Cerebellar cortex (tissue), 1 donor: ENCODE measurements around the gene PSD.

Experiments
- DNase-seq: peaks from one replicate; pipeline ENCODE4 v3.0.0-alpha.2; 2015; ENCODE audit warnings: low spot score

Gene PSD

GRCh38 chr10:102384606-102385429 is 33.8 kb downstream of the PSD start:
- no peak for DNase-seq

GRCh38 chr10:102384053-102384452 is 34.5 kb downstream of the PSD start:
- peak; percentile 35 for DNase-seq

GRCh38 chr10:102382871-102383270 is 35.7 kb downstream of the PSD start:
- DNase-seq, result no peak

- DNase-seq, result no peak
Measured at GRCh38 chr10:102381983-102382382, 36.6 kb downstream of the PSD start.

GRCh38 chr10:102379383-102379782 is 39.2 kb downstream of the PSD start:
- no peak for DNase-seq

- DNase-seq, result no peak
Measured at GRCh38 chr10:102376901-102377300, 41.7 kb downstream of the PSD start.

- peak; percentile 29 for DNase-seq
Measured at GRCh38 chr10:102375867-102376266, 42.7 kb downstream of the PSD start.

- DNase-seq, result no peak
Measured at GRCh38 chr10:102375250-102375649, 43.3 kb downstream of the PSD start.

GRCh38 chr10:102371295-102371694 is 47.3 kb downstream of the PSD start:
- no peak for DNase-seq

- DNase-seq, result no peak
Measured at GRCh38 chr10:102368077-102368476, 50.5 kb downstream of the PSD start.

- DNase-seq, result no peak
Measured at GRCh38 chr10:102367441-102367840, 51.1 kb downstream of the PSD start.

- DNase-seq, result no peak
Measured at GRCh38 chr10:102358712-102359382, 59.7 kb downstream of the PSD start.

GRCh38 chr10:102354451-102354850 is 64.1 kb downstream of the PSD start:
- no peak for DNase-seq
